Tibial nerve (tissue), 4 donors: ENCODE results near the gene DYNC1LI2. TPM values are rescaled to one million over a fixed set of nuclear protein-coding genes. Genes with fewer than 3 reads are reported as not detected.

Source experiments
- DNase-seq, 2 donors: peaks; one replicate each; pipeline ENCODE4 v3.0.0-alpha.2; 2019; ENCODE audit warnings: low spot score in 2 of 2
- H3K27ac ChIP-seq, 4 donors: fragments of 200-600 bp; sonication (generic) in 3 of 4; one replicate each; pipeline ENCODE4 v1.5.1; 2017 to 2019; ENCODE audit warnings: mild to moderate bottlenecking in 1 of 4
- H3K27me3 ChIP-seq, 2 donors: fragments of 200-600 bp; sonication (generic) in 1 of 2; one replicate each; pipeline versions ENCODE4 v1.5.1 to v1.6.0; 2017 to 2019
- H3K36me3 ChIP-seq, 3 donors: fragments of 200-600 bp; sonication (generic); one replicate each; pipeline ENCODE4 v1.5.1; 2018 to 2019
- H3K4me1 ChIP-seq, 4 donors: fragments of 200-600 bp; sonication (generic) in 3 of 4; one replicate each; pipeline ENCODE4 v1.5.1; 2017 to 2019
- H3K4me3 ChIP-seq, 4 donors: fragments of 200-600 bp; sonication (generic) in 3 of 4; one replicate each; pipeline ENCODE4 v1.5.1; 2017 to 2019; ENCODE audit warnings: mild to moderate bottlenecking in 1 of 4, moderate library complexity in 1 of 4
- H3K9me3 ChIP-seq, 4 donors: fragments of 200-600 bp; sonication (generic) in 3 of 4; one replicate each; pipeline ENCODE4 v1.5.1; 2017 to 2019
- EP300 ChIP-seq, 2 donors: sonication (generic); formaldehyde crosslinking; IDR thresholded peaks; one replicate each; pipeline ENCODE4 v1.6.1; 2017; ENCODE audit warnings: antibody characterized with exemption in 2 of 2, mild to moderate bottlenecking in 1 of 2
- POLR2A ChIP-seq, 2 donors: fragments of 450-650 bp; IDR thresholded peaks; one replicate each; pipeline ENCODE4 v1.6.1; 2017; ENCODE audit warnings: antibody characterized with exemption in 2 of 2, mild to moderate bottlenecking in 2 of 2, moderate library complexity in 2 of 2
- WGBS, 2 donors: methylation state at CpG; one replicate each; pipeline ENCODE4 v1.1.5; 2018; 5-methylcytosine and 5-hydroxymethylcytosine counted together
- total RNA-seq, 4 donors: library from RNA; depleted of rRNA; stranded (reverse); fragments of >200 nt; gene quantifications; one replicate each; pipeline ENCODE4 v1.1.0, GENCODE V29; 2016
- TF ChIP-seq, protein P1 (sequence below), 5 experiments: fragments of 200-600 bp in 3 of 5; fragments of 450-650 bp in 2 of 5; sonication (generic) in 3 of 5; IDR thresholded peaks; one replicate each; pipeline ENCODE4 v1.5.1; 2016 to 2019; ENCODE audit warnings: antibody characterized with exemption in 5 of 5, mild to moderate bottlenecking in 3 of 5, moderate library complexity in 2 of 5

Gene DYNC1LI2
- total RNA-seq, 4 donors from 2014 or later = 248 to 363 (median 266) TPM

DNA sequence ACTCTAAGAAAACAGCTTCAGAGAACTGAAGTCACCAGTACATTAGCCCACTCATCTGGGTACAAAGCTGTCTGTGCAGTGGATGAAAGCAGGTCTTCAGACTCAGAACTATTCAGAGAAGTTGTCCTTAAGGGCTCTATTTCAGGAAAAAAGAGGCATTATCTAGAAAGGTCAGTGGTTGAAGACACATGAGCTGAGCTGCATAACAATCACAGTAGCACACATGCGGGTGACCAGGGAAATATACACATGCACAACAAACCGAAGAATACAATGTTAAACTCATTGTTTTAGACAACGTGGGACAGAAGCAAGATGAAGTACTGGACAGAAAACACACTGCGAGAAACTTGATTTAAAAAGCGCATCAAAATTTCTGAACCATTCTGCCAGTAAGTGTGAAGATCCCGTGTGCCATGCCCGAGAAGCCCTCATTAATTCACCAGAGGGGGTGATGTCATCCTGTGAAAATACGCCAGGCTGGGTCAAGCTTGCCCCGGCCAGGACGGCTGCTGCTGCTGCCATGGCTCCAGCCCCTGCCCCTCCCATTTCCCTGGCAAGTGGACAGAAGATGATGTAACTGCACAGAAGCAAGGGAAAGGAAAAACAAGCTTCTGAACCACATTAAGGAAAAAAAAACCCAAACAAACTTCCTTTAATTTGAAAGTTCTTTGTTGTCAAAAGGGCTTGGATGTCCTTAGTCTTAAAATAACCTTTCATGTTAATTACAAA is 10.1 kb downstream of the DYNC1LI2 start:
- Histone ChIP-seq H3K4me3 (peak overlapping the region in 1 of 4 donors; percentile 12), H3K27me3 (no peaks in the 10 kb centered on the region), H3K9me3 (no peaks in the 10 kb centered on the region), H3K27ac (peak overlapping the region; percentile 79 to 96 (median 87)), H3K4me1 (peaks cover 4 to 84% (median 38%) of the 10 kb centered on the region in 4 donors), H3K36me3 (peaks cover 0 to 70% (median 6%) of the 10 kb centered on the region in 3 donors)
- peak; percentile 88 to 98 for DNase-seq
- TF ChIP-seq POLR2A (IDR thresholded peaks at IDR 0.05) (no peak), EP300 (IDR thresholded peaks at IDR 0.05) (peak; percentile 30 to 88)
- TF ChIP-seq, protein P1, sequence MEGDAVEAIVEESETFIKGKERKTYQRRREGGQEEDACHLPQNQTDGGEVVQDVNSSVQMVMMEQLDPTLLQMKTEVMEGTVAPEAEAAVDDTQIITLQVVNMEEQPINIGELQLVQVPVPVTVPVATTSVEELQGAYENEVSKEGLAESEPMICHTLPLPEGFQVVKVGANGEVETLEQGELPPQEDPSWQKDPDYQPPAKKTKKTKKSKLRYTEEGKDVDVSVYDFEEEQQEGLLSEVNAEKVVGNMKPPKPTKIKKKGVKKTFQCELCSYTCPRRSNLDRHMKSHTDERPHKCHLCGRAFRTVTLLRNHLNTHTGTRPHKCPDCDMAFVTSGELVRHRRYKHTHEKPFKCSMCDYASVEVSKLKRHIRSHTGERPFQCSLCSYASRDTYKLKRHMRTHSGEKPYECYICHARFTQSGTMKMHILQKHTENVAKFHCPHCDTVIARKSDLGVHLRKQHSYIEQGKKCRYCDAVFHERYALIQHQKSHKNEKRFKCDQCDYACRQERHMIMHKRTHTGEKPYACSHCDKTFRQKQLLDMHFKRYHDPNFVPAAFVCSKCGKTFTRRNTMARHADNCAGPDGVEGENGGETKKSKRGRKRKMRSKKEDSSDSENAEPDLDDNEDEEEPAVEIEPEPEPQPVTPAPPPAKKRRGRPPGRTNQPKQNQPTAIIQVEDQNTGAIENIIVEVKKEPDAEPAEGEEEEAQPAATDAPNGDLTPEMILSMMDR (IDR thresholded peaks at IDR 0.05) = peak in 1 of 5 experiments; percentile 14
- WGBS, 2 donors = 7 to 12% methylated on average over 10 of the region's 10 CpGs

DNA sequence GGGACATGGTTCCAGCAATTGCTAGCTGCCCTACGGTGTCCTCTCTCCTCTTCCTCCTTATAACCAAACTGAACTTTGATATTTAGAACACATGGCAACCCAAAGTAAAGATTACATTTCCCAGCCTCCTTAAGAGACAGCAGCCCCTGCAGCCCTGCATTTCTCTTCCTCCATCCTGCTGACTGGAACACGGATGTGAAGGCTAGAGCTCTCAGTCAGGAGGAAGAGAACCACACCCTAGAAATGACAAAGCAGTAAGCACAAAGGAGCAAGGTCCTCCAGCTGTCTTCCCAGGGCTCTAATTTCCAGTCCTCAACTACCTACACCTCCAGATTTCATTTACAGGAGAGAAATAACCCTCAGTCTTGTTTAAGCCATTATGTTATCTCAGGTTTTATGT is 10.9 kb downstream of the DYNC1LI2 start:
- H3K4me1 ChIP-seq = peaks cover 4 to 78% (median 38%) of the 10 kb centered on the region in 4 donors
- H3K27ac ChIP-seq = peak overlapping the region; percentile 79 to 96 (median 87)
- peaks cover 0 to 70% (median 7%) of the 10 kb centered on the region in 3 donors for H3K36me3 ChIP-seq
- no peaks in the 10 kb centered on the region for H3K27me3 ChIP-seq
- TF ChIP-seq EP300 (IDR thresholded peaks at IDR 0.05) (no peak), POLR2A (IDR thresholded peaks at IDR 0.05) (no peak)
- TF ChIP-seq, protein P1 (IDR thresholded peaks at IDR 0.05) = no peak
- DNase-seq = no peak
- no peaks in the 10 kb centered on the region for H3K9me3 ChIP-seq
- no peak overlapping the region for H3K4me3 ChIP-seq
- 15 to 35% methylated on average over 2 of the region's 2 CpGs for WGBS, 2 donors

DNA sequence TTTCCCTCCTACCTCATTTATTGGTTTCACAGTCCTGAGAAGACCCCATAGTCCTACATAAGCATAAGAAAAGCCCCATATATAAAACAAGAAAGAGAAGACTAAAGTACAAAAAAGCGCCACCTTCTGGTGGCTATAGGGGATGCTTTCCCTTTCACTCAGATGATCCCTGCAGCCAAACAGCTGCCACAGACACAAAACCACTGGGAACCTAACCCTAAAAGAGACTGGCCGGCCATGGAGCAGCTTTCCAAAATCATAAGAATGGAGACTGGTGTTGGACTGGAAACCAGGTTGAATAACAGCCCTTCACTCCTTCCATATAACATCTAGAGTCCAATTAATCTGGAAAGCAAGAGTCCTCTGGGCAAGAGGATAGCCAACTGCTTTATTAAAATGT is 11.4 kb downstream of the DYNC1LI2 start:
- Histone ChIP-seq H3K4me1 (peaks cover 4 to 78% (median 38%) of the 10 kb centered on the region in 4 donors), H3K9me3 (no peaks in the 10 kb centered on the region), H3K36me3 (peaks cover 0 to 70% (median 12%) of the 10 kb centered on the region in 3 donors), H3K4me3 (no peak overlapping the region), H3K27ac (peak overlapping the region; percentile 79 to 96 (median 87)), H3K27me3 (no peaks in the 10 kb centered on the region)
- DNase-seq = no peak
- 24 to 41% methylated on average over 2 of the region's 2 CpGs for WGBS, 2 donors
- TF ChIP-seq EP300 (IDR thresholded peaks at IDR 0.05) = no peak
- TF ChIP-seq, protein P1 (IDR thresholded peaks at IDR 0.05) = peak in 3 of 5 experiments; percentile 37 to 58 (median 43)

DNA sequence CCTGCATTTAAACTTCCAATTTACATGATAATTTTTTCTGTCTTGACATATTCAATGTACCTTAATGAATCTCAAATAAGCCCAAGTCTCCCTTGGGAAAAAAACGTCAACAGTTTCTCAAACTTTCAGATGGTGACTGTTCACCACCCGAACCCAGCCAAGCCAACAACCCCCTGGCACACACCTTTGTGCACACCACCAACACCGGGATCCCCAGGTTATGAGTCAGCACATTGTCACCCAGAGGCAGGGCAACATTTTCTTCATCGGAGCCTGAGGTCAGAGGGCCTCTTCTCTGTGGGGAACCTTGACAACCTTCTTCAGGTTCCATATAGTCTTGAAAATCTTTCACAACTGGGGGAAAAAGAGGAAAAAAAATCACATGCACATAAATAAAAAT is 15.5 kb downstream of the DYNC1LI2 start:
- Histone ChIP-seq H3K4me1 (peaks cover under 1 to 42% (median 18%) of the 10 kb centered on the region in 4 donors), H3K36me3 (peaks cover 0 to 88% (median 37%) of the 10 kb centered on the region in 3 donors), H3K27ac (peak overlapping the region in 1 of 4 donors; percentile 96), H3K9me3 (no peaks in the 10 kb centered on the region), H3K4me3 (no peak overlapping the region), H3K27me3 (no peaks in the 10 kb centered on the region)
- TF ChIP-seq EP300 (IDR thresholded peaks at IDR 0.05) = no peak
- TF ChIP-seq POLR2A (IDR thresholded peaks at IDR 0.05) = no peak
- TF ChIP-seq, protein P1 (IDR thresholded peaks at IDR 0.05) = no peak
- no peak for DNase-seq
- 90 to 95% methylated on average over 4 of the region's 4 CpGs for WGBS, 2 donors

DNA sequence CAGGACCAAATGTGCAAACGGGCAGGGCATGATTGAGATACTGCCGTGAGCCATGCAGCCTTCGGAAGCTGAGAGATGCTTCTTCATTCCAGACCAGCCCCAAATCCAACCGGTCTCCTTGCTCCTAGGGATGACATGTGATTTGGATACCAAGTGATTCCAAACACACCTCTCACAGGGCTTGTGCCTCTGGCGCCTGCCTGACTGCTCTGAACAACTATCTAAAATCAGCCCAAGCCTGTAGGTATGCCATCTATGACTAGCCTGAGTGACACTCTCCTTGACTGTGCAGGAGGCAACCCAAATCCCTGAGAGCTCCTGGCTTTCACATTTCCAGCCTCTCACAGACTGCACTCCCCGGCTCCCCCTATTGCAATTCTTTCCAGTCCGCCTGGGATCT is 20.3 kb downstream of the DYNC1LI2 start:
- TF ChIP-seq POLR2A (IDR thresholded peaks at IDR 0.05) = no peak
- no peak for TF ChIP-seq EP300 (IDR thresholded peaks at IDR 0.05)
- TF ChIP-seq, protein P1 (IDR thresholded peaks at IDR 0.05) = no peak
- Histone ChIP-seq H3K27ac (no peak overlapping the region), H3K36me3 (peaks cover 0 to 93% (median 43%) of the 10 kb centered on the region in 3 donors), H3K27me3 (no peaks in the 10 kb centered on the region), H3K4me1 (peaks cover 0 to 16% (median 0%) of the 10 kb centered on the region in 4 donors), H3K4me3 (no peak overlapping the region), H3K9me3 (no peaks in the 10 kb centered on the region)
- 75 to 90% methylated on average over 7 of the region's 7 CpGs for WGBS, 2 donors
- no peak for DNase-seq
